T-helper 17 cell (primary cell): ENCODE results near the gene RNF215. TPM values are rescaled to one million over a fixed set of nuclear protein-coding genes. Genes with fewer than 3 reads are reported as not detected.
A peak's percentile ranks its signal among the peaks of the same experiment; 100 is the strongest.

Source experiments
- ATAC-seq: fragments of 150-1000 bp; cut with Tn5 transposase; 2 replicates; pipeline ENCODE4 v1.10.0; 2021; ENCODE audit warnings: mild to moderate bottlenecking, moderate library complexity
- DNase-seq, 3 donors: peaks; one replicate each; pipeline versions ENCODE4 v3.0.0 to v3.0.0-alpha.2; 2020 to 2021
- H3K9me3 ChIP-seq: one replicate; pipeline ENCODE4 v1.7.0; 2013; ENCODE audit warnings: low read length, mild to moderate bottlenecking; ENCODE audit not compliant: control insufficient read depth, poor library complexity, severe bottlenecking
- H3K27ac Mint-ChIP-seq: one replicate; pipeline ENCODE4 v1.8.0; 2022; ENCODE audit warnings: mild to moderate bottlenecking, moderate library complexity, mixed read lengths
- H3K27me3 Mint-ChIP-seq: one replicate; pipeline ENCODE4 v1.8.0; 2022; ENCODE audit warnings: mixed read lengths
- H3K36me3 Mint-ChIP-seq: one replicate; pipeline ENCODE4 v1.8.0; 2022; ENCODE audit warnings: low read depth, mixed read lengths
- H3K4me1 Mint-ChIP-seq: one replicate; pipeline ENCODE4 v1.8.0; 2022; ENCODE audit warnings: mild to moderate bottlenecking, mixed read lengths
- H3K4me3 Mint-ChIP-seq: one replicate; pipeline ENCODE4 v1.8.0; 2022; ENCODE audit warnings: mild to moderate bottlenecking, moderate library complexity, mixed read lengths
- total RNA-seq, 4 donors: library from RNA in 2 of 4; stranded (reverse) in 2 of 4; gene quantifications; one replicate each; pipeline ENCODE4 v1.2.3 and lab custom pipeline; 2022 to 2026

Gene RNF215
- total RNA-seq, 2 donors from 2014 or later: 4.9 to 12.3 TPM

GRCh38 chr22:30398685-30399680 lies 11.8 kb upstream of the RNF215 start:
- H3K4me1 Mint-ChIP-seq: peaks cover 30% of the 10 kb centered on the region
- no peak for DNase-seq
- H3K4me3 Mint-ChIP-seq: peak overlapping the region; percentile 63
- H3K27me3 Mint-ChIP-seq: no peaks in the 10 kb centered on the region
- H3K36me3 Mint-ChIP-seq: no peaks in the 10 kb centered on the region
- H3K27ac Mint-ChIP-seq: peak overlapping the region; percentile 77
- no peaks in the 10 kb centered on the region for H3K9me3 ChIP-seq
- ATAC-seq: no peak

GRCh38 chr22:30397656-30398635 lies 10.7 kb upstream of the RNF215 start:
- peak overlapping the region; percentile 77 for H3K27ac Mint-ChIP-seq
- H3K4me1 Mint-ChIP-seq: peaks cover 33% of the 10 kb centered on the region
- H3K36me3 Mint-ChIP-seq: no peaks in the 10 kb centered on the region
- no peaks in the 10 kb centered on the region for H3K27me3 Mint-ChIP-seq
- H3K4me3 Mint-ChIP-seq: peak overlapping the region; percentile 87
- H3K9me3 ChIP-seq: no peaks in the 10 kb centered on the region
- DNase-seq (no peak), ATAC-seq (peak; percentile 2)

DNA sequence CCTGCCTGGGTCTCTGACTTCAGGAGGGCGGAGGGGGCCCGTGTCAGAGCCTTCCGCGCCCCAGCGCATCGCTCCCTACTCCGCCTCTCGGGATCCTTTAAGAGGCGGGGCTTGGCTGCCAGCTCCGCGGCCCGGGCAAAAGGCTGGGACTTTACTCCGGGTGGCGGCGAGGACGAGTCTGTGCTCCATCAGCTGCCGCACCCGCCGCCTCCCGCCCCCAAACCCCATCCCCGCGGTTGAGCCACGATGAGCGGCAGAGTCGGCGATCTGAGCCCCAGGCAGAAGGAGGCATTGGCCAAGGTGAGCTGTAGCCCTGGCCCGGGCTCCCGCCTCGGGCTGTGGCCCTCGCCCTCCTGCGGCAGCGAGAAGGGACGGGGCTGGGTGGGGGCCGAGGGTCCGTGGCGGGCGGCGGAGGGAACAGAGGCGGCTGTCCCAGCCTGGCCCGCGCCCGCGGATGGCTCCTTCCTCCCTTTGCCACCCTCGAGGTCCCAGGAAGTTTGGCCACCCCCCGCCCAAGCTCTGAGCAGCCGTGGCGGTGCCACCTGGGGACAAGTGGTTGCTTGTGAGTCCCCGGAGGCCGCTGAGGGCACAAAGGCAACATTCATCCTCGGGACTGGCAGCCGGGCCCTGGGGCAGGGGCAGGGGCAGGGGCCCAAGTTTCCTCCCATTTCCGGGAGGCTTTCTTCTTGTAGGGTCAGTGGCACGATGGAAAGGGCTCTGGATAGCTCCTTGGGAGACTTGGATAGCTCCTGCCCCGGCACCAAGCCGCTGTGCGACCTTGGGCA lies 9.9 kb upstream of the RNF215 start, which contains the start of gene SEC14L2:
TSS of gene SEC14L2 (plus strand) at position 148 of the 785 bp plus-strand sequence. CDS start at position 247, 99 bp downstream.
- Mint-ChIP-seq H3K36me3 (no peaks in the 10 kb centered on the region), H3K27ac (peak within 1 kb of the TSS; percentile 77), H3K27me3 (no peaks in the 10 kb centered on the region), H3K4me1 (peaks cover 35% of the 10 kb centered on the region), H3K4me3 (peak within 1 kb of the TSS; percentile 87)
- H3K9me3 ChIP-seq: no peaks in the 10 kb centered on the region
- DNase-seq (peak; percentile 39 to 52 (median 45)), ATAC-seq (peak; percentile 84)

DNA sequence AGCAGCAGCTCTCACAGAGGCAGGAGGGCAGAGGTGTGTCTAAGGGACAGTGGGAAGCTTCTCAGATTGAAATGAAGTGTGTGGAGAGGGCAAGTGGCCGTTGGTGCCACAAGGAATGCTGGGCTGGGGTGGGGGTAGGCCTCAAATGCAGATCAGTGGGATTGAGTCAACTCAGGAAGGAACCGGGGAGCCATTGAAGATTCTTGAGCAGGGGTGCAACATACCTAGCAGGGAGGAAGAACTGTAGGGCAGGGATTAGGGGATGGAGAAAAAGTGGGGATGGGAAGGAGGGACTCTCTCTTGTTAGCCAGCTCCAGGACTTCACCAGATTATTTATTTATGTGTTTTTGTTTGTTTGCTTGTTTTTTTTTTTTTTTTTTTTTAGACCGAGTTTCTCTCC lies 6.7 kb upstream of the RNF215 start:
- Mint-ChIP-seq H3K36me3 (no peaks in the 10 kb centered on the region), H3K27me3 (peaks cover 5% of the 10 kb centered on the region), H3K27ac (peak overlapping the region; percentile 78), H3K4me1 (peaks cover 33% of the 10 kb centered on the region), H3K4me3 (no peak overlapping the region)
- ATAC-seq: no peak
- H3K9me3 ChIP-seq: no peaks in the 10 kb centered on the region
- no peak for DNase-seq

DNA sequence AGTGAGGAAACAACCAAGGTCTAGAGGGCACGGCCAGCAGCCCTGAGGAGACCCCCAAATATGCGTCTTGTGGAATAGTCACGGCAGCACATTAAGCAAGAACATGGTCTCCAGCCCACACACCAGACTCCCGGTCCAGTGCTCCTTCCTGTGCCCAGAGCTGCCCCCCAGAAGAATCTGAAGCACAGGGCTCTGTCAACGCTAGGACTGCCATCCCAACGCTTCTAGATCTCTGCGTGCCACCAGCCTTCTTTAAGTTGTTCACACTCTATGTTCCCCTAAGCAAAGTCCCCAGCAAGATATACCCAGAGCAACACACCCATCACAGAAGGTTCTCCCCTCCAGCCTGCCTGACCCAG lies 6.1 kb upstream of the RNF215 start:
- Mint-ChIP-seq H3K27me3 (peaks cover 5% of the 10 kb centered on the region), H3K4me3 (no peak overlapping the region), H3K4me1 (peaks cover 27% of the 10 kb centered on the region), H3K27ac (peak overlapping the region; percentile 78), H3K36me3 (no peaks in the 10 kb centered on the region)
- ATAC-seq (no peak), DNase-seq (no peak)
- no peaks in the 10 kb centered on the region for H3K9me3 ChIP-seq

- no peak overlapping the region for H3K4me3 Mint-ChIP-seq
Measured at GRCh38 chr22:30392661-30393321, 5.6 kb upstream of the RNF215 start.

GRCh38 chr22:30390974-30391691 lies 3.9 kb upstream of the RNF215 start:
- no peaks in the 10 kb centered on the region for H3K36me3 Mint-ChIP-seq
- H3K27ac Mint-ChIP-seq: peak overlapping the region; percentile 98
- peaks cover 17% of the 10 kb centered on the region for H3K4me1 Mint-ChIP-seq
- H3K9me3 ChIP-seq: no peaks in the 10 kb centered on the region
- peaks cover 5% of the 10 kb centered on the region for H3K27me3 Mint-ChIP-seq
- H3K4me3 Mint-ChIP-seq: no peak overlapping the region
- peak; percentile 72 for ATAC-seq
- peak; percentile 59 to 69 (median 64) for DNase-seq

More at GRCh38 chr22:30392661-30393321, 5.6 kb upstream of the RNF215 start:
- no peaks in the 10 kb centered on the region for H3K9me3 ChIP-seq
- Mint-ChIP-seq H3K36me3 (no peaks in the 10 kb centered on the region), H3K4me1 (peaks cover 22% of the 10 kb centered on the region), H3K27ac (no peak overlapping the region), H3K27me3 (peaks cover 5% of the 10 kb centered on the region)
- no peak for ATAC-seq
- no peak for DNase-seq

- H3K27me3 Mint-ChIP-seq: peaks cover 4% of the 10 kb centered on the region
- no peaks in the 10 kb centered on the region for H3K36me3 Mint-ChIP-seq
- H3K4me1 Mint-ChIP-seq: peaks cover 11% of the 10 kb centered on the region
- no peak for ATAC-seq
- H3K9me3 ChIP-seq: no peaks in the 10 kb centered on the region
- no peak overlapping the region for H3K27ac Mint-ChIP-seq
- no peak for DNase-seq
- peak overlapping the region; percentile 81 for H3K4me3 Mint-ChIP-seq
Measured at GRCh38 chr22:30386608-30386959, 627 bp downstream of the RNF215 start.

GRCh38 chr22:30385942-30386341 lies 1.3 kb downstream of the RNF215 start:
- no peaks in the 10 kb centered on the region for H3K27me3 Mint-ChIP-seq
- DNase-seq (no peak), ATAC-seq (no peak)
- H3K4me1 Mint-ChIP-seq: peaks cover 7% of the 10 kb centered on the region
- no peak overlapping the region for H3K27ac Mint-ChIP-seq
- peaks cover under 1% of the 10 kb centered on the region for H3K36me3 Mint-ChIP-seq
- H3K4me3 Mint-ChIP-seq: peak overlapping the region; percentile 81
- no peaks in the 10 kb centered on the region for H3K9me3 ChIP-seq

- no peak overlapping the region for H3K4me3 Mint-ChIP-seq
- H3K27ac Mint-ChIP-seq: no peak overlapping the region
- H3K27me3 Mint-ChIP-seq: no peaks in the 10 kb centered on the region
- ATAC-seq: no peak
- DNase-seq: no peak
- no peaks in the 10 kb centered on the region for H3K9me3 ChIP-seq
- peaks cover 2% of the 10 kb centered on the region for H3K36me3 Mint-ChIP-seq
- H3K4me1 Mint-ChIP-seq: peaks cover 7% of the 10 kb centered on the region
Measured at GRCh38 chr22:30383061-30383460, 4.2 kb downstream of the RNF215 start.

GRCh38 chr22:30382340-30382739 lies 4.9 kb downstream of the RNF215 start:
- ATAC-seq (no peak), DNase-seq (no peak)
- no peaks in the 10 kb centered on the region for H3K27me3 Mint-ChIP-seq
- H3K9me3 ChIP-seq: no peaks in the 10 kb centered on the region
- H3K4me3 Mint-ChIP-seq: no peak overlapping the region
- H3K36me3 Mint-ChIP-seq: peaks cover 2% of the 10 kb centered on the region
- peaks cover 4% of the 10 kb centered on the region for H3K4me1 Mint-ChIP-seq
- no peak overlapping the region for H3K27ac Mint-ChIP-seq
